NCI-H526 treated with DMSO at 0.1 percent for 48 hours (cell line): ENCODE results near the gene MARCHF3.
A peak's percentile ranks its signal among the peaks of the same experiment; 100 is the strongest.

ENCODE experiments used
- DNase-seq: peaks from one replicate; lab custom pipeline; 2025; lab: John Stamatoyannopoulos, UW

MARCHF3 gene

DNA sequence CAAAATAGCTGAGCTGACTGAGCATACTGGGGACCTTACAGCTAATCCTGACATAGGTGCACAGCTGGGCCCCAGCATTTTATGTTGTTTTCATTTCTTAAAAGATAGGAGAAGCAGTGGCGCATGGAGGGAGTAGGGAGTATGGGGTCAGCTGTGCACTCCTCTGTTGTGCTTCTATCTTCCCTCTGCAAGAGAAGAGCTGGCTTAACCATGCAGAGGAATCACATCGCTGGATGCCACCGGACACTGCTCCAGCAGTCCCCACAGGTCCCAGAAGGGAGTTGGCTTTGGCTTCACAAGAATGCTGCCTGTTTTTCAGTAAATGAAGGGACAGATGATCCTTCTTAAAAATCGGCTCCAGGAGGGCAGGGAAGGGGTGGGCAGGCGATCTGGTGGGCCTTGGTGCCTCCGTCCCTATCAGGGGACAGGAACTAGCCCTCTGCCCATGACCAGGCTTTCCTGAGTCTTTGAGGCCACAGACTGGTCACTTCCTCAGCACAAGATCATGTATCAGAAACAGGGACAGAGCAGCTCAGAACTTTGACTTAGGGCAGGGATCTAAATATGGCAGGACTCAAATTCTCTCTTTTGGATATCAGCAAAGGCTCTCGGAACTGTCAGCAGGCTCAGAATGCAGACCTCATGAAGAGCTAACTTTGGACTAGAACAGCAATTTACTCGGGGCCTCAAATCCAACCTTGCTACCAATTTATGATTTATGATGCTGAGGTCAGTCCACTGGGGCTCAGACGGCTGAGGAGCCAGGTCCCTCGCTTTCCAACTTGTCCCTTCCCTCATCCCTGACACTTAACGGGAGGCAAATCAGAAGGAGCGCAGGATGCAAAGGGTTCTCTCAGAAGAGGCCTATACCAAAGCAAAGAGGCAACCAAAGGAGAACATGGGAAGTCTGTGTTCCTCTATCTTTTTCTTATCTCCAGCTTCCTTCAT lies 47.2 kb downstream of the MARCHF3 start:
- DNase-seq, result no peak

DNA sequence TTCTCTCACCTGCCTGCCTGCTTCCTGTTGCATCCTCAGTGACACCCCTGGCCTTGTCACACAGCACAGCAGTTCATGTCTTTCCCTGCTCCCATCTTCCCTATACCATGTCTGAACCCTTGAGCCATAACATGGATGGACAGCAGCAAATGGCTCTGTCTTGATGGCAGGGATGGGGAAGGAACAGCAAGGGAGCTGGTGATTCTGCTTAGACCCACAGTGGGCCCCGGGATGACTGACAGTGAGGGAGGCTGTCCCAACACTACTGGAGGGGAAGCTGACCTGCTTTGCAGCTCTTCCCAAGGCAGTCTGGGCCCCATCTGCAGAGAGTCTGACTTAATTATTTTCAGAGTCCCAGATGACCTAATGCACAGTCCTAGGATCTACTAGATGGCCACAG lies 48.2 kb downstream of the MARCHF3 start:
- no peak for DNase-seq

DNA sequence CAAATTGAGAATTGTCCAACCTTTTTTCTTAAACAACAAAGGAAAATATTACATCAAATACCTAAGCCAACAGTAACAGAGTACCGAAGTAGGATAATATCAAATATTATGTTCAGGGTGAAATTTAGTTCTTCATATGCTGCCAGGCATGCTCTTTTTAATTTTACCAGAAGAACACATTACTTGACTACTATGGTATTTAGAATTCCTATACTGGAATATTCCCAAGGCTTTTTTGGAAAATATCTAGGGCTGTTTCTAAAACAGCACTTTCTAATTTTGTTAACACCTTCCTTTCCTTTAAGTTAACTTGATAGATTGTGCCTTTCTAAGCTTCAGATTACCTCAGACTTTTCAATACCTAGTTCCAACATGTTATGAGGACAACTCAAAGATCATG lies 48.7 kb downstream of the MARCHF3 start:
- DNase-seq, result no peak

DNA sequence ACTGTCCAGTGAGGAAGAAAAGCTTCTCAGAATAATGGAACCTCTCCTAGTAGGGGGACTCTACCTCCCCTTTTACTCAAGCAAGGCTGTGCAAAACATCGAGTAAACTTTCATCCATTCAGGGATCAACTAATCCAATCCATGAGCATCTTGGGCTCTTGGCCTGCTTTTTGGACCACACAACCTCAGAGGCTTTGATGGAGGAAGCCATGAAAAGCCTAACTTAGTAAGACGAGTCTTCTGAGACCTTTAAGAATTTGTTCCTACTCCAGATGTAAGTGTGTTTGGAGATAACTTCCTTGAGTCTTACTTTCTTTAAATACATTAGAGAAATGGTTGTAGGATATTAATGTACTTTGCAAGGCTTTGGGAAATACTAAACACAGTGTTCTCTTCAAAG lies 49.1 kb downstream of the MARCHF3 start:
- no peak for DNase-seq

DNA sequence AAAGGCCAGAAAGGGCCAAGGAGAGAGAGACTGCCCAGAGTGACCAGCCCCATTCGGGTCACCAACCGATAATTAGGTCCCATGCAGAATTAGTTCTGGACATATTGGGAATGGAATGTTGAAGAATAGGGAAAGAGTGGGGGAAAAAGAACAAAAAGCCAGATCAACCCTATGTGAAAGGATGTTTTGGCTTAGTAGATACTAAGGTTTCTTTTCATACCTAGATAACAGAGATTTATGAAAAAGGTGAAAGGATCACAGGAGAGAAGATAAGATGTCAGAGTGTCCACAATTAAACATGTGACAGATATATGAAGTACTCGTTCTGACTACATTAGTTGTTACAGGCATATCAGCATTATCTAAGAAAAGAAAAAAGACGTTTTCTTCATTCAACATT lies 52.1 kb downstream of the MARCHF3 start:
- DNase-seq, result no peak

DNA sequence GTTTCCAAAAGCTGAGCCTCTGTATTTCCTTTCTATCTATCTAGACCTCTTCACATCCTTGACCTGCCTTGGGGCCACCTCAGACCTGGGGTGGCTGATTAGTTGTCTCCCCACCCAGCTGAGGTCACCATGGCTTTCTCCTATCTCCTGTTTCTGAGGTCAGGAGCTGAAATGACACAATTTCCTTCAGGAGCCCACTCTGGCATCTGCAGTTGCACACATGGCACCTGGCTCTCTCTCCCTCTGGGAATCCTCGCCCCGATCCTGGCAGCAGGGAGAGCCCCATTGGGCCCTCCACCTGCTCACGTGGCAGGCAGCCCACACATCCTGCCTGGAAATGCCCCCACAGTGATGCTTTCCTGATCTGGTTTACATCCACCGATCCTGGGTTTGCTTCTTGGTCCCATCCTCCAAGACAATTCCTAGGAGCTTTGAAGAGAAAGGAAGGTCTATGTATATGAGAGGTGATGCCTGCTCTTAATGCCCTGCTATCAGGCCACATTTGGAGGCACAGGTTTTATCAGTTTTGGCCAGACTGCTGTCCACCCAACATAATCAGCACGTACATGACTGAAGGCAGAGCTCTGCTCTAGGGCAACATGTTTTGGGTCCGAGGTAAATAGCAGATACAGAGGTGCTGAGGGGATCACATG lies 53.7 kb downstream of the MARCHF3 start:
- no peak for DNase-seq

DNA sequence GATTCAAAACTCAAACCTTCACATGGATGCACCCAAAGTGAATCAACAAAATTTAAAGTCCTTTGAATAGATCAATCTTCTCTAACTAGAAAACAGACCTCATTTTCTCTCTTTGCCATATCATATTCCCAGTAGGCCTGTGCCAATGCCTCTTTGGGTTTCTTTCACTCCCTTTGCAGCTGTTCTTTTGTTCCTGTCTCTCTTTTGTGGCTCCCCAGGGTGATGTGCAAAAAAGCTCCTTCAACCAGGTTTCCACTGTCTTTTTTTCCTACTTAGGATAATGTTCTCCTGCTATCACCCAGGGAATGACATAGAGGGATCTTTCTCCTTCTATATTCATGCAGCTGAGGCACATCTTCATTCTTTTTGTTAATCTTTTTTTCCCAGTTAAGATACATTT lies 54.6 kb downstream of the MARCHF3 start:
- DNase-seq, result no peak

DNA sequence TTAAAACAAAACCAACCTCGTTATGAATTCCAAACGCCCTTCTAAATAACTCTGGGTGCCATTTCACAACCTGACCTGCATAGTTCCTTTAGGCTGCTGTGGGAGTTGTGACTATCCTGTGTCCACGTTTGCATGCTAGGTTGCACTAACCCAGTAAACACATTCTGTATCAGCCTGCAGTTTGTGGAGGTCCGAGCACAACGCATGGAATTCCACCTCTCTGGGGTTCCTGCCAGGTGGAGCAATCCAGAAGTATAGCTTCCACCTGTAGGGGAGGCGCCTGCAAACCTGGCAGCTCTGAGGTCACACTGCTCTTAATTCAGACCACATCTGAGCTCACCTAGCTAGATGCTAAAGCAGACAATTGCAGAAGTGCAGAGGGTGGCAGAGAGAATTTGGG lies 57.2 kb downstream of the MARCHF3 start:
- DNase-seq, result no peak

DNA sequence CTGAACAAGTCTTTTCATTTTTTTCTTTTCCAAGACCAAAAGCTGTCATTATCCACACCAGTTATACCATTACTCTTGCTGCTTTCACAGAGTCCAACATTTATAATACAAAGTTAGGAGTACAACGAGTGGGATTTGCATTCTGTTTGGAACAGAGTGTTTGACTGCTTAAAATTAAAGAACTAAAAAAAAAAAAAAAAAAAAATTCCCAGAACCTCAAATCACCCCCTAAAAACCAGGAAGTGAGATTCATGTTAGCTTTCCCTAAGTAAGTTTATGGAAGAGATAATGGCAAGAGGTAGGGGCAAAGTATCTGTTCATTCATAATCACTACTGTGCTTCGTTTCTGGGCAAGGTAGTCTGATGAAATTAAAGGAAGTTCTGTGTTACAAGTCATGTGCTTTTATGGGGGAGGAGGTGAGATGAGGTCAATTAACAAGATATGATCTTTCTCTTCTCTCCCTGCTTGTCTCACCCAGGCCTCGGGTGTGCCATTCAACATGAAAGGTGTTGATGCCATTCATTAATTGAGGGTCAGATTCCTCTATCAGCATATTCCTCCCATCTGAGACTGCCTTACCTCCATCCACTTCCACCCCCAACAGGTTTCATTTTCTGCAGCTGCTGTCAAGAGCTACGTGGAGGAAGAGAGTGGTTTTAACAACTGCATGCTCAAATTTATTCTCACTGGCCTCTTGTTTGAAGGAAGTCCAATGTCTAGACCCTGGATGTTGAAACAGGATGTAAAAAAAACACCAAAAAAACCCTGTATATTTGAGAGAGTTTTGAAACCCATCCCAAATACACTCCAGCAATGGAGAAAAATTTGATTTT lies 58.1 kb downstream of the MARCHF3 start:
- no peak for DNase-seq

DNA sequence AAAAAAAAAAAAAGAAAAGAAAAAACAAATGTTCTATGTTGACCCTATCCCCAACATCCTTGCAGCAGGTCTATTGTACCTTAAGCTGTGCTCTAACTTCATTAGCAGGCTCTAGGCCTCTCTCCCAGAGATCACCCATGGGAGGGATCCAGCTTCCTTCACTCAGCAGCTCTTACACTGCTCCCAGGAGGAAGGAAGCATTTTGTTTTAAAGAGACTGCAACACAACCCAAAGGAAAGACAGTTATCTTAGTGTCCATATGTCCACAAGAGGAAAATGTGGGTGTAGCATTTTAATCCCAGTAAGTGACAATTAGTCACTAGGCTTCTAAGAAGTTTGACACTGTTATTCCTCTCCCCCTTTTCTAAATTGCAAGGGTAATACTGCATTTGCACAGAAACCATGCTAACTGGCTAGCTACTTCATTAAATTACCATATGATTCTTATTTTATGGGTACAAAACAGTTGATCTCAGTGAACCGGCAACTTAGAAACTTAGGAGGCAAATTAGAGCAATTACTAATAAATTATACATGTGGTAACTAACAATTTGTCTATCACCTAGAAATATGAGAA lies 58.8 kb downstream of the MARCHF3 start:
- no peak for DNase-seq

DNA sequence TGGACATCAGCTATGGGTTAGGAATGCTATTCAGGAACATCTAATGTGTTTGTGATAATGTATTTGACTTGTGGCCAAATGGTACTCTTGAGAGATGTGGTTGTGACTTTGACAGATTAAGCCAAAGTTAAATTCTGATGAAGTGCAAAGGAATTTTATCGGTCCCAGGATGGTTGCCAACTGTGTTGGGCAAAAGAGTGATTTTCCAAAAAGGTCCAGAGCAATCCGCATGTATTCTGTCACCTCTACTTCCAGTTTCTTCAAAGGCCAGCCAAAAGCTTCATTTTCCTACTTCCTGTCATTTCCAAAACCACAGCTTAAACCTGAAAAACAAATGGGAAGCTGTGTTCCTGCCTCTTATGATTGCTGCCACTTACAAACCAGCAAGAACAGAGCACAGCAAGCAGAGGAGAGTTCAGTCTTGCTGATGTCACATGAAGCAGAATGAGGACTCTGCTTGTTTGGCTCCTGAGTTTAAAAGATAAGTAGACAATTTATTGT lies 59.8 kb downstream of the MARCHF3 start:
- DNase-seq, result no peak

DNA sequence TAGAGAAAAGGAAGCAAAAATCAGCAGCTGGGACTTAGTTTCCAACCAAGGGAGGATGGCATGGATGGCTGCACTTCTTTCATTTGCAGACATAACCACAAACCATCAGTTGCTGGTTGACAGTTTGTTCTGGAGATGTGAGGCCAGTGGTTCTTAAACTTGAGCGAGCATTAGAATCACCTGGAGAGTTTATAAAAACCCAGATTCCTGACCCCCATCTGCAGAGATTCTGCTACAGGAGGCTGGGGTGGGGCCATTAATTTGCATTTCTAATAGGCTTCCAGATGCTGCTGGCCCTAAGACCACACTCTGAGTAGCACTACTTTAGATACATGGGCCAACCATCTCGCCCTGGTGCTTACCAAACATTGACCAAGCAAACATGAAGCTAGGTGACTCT lies 60.8 kb downstream of the MARCHF3 start:
- no peak for DNase-seq

DNA sequence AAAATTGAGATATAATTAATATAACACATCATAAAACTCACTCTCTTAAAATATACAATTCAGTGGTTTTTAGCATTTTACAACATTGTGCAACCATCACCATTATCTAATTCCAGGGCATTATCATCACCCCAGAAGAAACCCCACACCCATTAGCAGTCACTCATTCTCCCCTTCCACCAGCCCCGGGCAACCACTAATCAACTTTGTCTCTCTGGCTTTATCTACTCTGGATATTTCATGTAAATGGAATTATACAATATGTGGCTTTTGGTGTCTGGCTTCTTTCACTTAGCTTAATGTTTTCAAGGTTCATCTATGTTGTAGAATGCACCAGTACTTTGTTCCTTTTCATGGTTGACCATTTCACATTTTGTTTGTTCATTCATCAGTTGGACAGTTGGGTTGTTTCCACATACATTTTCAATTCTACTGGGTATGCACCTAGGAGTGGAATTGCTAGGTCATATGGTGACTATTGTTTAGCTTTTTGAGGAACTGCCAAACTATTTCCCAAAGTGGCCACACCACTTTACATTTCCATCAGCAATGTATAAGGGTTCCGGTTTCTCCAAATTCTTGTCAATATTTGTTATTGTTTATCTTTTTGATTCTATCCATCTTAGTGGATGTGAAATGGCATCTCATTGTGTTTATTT lies 62.4 kb downstream of the MARCHF3 start:
- DNase-seq, result no peak

DNA sequence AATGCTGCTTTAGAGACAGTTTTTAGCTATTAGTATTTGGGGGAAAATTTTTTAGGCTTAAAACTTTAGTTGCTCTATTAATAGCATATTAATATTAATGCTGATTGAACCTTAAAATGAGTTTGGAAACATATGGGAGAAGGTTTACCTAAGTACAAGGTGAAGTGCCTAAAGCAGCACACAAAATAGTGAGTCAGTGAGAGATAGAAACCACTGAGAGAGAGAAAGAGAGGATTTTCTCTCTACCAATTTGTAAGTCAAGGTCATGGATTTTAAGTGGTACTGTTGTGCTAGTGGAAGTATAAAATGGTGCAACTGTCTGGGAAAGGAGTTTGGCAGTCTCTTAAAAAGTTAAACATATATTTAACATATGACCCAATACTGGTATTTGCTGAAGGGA lies 64.9 kb downstream of the MARCHF3 start:
- DNase-seq, result no peak

DNA sequence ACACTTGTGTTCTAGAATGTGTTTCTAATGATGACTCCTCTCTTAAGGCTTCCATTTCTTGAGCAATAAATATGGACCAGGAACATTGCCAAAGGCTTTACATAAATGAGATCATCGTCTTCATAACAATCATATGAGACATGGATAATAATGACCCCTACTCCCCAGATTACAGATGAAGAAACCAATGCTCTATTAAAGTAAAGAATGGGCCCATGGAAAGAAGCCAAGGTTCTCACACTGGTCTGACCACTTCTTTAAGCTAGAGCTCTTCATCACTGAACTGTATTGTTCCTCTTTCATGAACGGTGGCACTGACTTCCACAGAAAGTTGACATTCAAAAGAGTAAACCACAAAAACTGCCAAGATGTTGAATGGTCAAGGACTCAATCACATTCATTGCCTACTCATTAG lies 65.3 kb downstream of the MARCHF3 start:
- no peak for DNase-seq

DNA sequence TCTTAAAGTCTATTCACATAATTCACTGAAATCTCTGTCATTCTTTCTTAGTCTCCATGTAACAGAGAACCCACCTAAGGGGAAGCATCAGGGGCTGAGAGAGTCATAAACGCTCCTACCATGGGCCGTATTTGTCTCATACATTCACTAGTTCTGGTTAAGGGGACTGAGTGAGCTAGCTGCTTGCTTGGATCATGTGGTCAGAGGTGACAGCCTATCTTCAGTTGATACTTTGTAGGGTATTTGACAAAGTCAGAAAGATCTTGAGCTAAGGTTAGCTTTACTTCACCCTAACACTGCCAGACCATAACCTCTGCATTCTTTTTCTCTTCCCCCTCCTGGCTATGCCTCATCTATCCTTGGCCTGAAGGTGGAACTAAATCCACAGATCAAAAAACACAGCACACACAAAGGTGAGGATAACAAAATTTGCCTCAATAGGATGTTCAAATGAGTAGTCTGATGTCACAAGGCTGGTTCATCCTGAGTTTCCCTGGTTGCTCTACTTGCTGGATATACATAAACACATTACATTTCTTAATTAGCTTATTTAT lies 66.5 kb downstream of the MARCHF3 start:
- DNase-seq, result no peak

DNA sequence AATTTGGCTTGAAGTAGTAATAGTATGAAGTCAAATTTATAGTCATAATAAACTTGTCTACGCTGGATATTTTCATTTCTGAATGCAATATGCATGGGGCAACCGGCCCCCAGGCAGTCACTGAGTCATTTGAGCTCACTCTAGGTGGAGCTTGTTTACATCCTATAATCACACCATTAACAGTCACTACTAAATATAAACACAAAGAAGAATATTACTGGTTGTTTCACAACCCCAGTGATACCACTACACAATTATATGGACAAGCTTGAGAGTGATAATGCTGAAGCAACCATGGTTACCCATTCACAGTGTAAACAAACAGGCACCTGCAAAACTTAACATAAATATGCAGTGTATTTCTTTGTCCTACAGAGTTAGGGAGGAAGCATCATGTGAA lies 68.7 kb downstream of the MARCHF3 start:
- peak; percentile 35 for DNase-seq

DNA sequence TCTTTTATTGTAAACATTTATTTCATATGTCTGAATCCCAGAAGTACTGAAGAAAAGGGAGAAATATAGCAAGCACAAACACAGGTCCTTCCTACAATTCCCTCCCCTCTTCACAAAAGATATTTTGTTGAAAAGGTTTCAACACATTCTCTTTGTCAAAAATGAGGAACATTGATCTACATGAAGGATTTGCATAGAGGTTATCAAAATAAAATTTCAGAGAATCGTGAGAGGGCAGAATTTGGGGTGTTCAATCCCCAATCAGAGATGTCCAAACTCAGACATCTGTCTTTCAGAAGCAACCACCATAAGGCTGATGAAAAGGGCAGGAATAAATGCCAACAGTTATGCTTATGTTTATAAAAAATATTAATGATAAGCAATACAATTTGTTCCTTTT lies 69.2 kb downstream of the MARCHF3 start:
- no peak for DNase-seq

DNA sequence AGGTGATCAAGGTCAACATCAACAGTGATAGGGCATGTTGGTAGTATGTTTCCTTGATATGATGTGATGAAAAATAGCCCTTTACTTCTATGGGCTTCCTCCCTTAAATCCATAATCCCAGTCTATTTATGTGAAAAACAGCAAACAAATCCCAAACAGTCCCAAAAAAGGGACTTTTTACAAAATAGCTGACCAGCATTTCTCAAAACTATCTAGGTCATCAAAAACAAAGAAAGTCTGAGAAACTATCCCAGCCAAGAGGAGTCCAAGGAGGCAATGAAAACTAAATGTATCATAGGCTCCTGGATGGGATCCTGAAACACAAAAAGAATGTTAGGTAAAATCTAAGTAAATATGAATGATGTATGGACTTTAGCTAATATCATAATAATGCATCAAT lies 71.2 kb downstream of the MARCHF3 start:
- no peak for DNase-seq

DNA sequence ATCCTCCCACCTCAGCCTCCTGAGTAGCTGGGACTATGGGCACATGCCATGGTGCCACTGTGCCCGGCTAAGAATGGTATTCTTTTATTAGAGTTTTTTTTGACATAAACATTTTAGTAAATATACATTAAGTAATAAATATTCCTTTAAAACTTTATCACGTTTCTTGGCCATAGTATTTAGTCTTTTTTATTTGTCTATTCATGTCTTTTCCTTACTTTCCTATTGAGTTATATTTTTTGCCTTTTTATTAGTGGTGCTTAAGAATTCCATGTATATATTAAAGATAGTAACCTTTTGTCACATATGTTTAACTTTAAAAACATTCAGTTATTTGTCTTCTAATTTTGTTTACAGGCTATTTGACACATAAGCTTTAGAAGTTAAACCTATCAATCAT lies 73.4 kb downstream of the MARCHF3 start:
- no peak for DNase-seq

DNA sequence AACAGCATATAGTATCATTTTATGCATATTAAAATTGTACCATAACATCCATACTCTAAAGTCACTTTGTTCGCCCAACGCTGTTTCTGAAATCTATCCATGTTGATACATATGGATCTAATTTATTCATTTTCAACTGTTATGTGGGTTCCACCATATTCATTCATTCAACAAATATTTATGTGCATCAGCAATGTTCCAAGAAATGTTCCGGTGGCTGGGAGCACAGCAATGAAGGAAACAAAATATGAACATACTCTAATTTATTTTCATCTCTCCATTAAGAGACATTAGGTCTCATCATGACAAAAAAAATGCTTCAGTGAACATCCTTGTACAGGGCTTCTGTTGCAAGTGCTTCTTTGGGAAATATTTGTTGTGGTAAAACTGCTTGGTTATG lies 75.4 kb downstream of the MARCHF3 start:
- DNase-seq, result no peak
